TTC549 (cell line): Measurements from ENCODE around the gene PPP4R3B.
A peak's percentile ranks its signal among the peaks of the same experiment; 100 is the strongest.
"Not testable (repeated sequence)": the region's sequence is repeated elsewhere in the genome, so short reads cannot be mapped to it uniquely, and the experiment has no call there.

Experiments
- FAIRE-seq: peaks from 2 replicates; lab custom pipeline; 2012; peaks lifted over from hg19 to GRCh38; lab: Jason Lieb, UNC

PPP4R3B gene

GRCh38 chr2:55595536-55595935 is 21.9 kb downstream of the PPP4R3B start:
- FAIRE-seq, result peak; percentile 56

GRCh38 chr2:55592130-55592529 is 25.3 kb downstream of the PPP4R3B start:
- FAIRE-seq, result no peak

- FAIRE-seq, result no peak
Measured at GRCh38 chr2:55590810-55591440, 26.5 kb downstream of the PPP4R3B start.

- FAIRE-seq, result no peak
Measured at GRCh38 chr2:55585451-55586080, 31.9 kb downstream of the PPP4R3B start.

- no peak for FAIRE-seq
Measured at GRCh38 chr2:55581874-55582547, 35.4 kb downstream of the PPP4R3B start.

GRCh38 chr2:55581435-55581834 is 36.0 kb downstream of the PPP4R3B start:
- no peak for FAIRE-seq

- FAIRE-seq, result not testable (repeated sequence)
Measured at GRCh38 chr2:55569002-55569401, 48.4 kb downstream of the PPP4R3B start.

GRCh38 chr2:55567298-55567697 is 50.1 kb downstream of the PPP4R3B start:
- no peak for FAIRE-seq

GRCh38 chr2:55565613-55566012 is 51.8 kb downstream of the PPP4R3B start:
- FAIRE-seq, result no peak

- FAIRE-seq, result no peak
Measured at GRCh38 chr2:55560855-55561254, 56.6 kb downstream of the PPP4R3B start.

GRCh38 chr2:55556809-55557208 is 60.6 kb downstream of the PPP4R3B start:
- no peak for FAIRE-seq

GRCh38 chr2:55555977-55556376 is 61.4 kb downstream of the PPP4R3B start:
- FAIRE-seq, result no peak

- FAIRE-seq, result no peak
Measured at GRCh38 chr2:55553321-55553720, 64.1 kb downstream of the PPP4R3B start.

- FAIRE-seq, result no peak
Measured at GRCh38 chr2:55550368-55551102, 66.9 kb downstream of the PPP4R3B start.

- not testable (repeated sequence) for FAIRE-seq
Measured at GRCh38 chr2:55547679-55548078, 69.7 kb downstream of the PPP4R3B start.

- FAIRE-seq, result peak; percentile 45
Measured at GRCh38 chr2:55547001-55547400, 70.4 kb downstream of the PPP4R3B start.

- FAIRE-seq, result no peak
Measured at GRCh38 chr2:55530539-55531081, 86.8 kb downstream of the PPP4R3B start.

- no peak for FAIRE-seq
Measured at GRCh38 chr2:55526174-55526573, 91.2 kb downstream of the PPP4R3B start.

GRCh38 chr2:55524884-55525437 is 92.5 kb downstream of the PPP4R3B start:
- no peak for FAIRE-seq

- FAIRE-seq, result no peak
Measured at GRCh38 chr2:55519938-55520885, 97.2 kb downstream of the PPP4R3B start.

GRCh38 chr2:55518841-55519165 is 98.6 kb downstream of the PPP4R3B start:
- FAIRE-seq, result no peak
